HEK293 (cell line): ENCODE results near the gene COL15A1.

Experiments
- CTCF ChIA-PET: fragments of 350-600 bp; formaldehyde crosslinking; extraction: SDS; loops from one replicate; lab custom pipeline; 2021; ENCODE audit warnings: antibody characterized with exemption; lab: Yijun Ruan, JAX
- POLR2A ChIA-PET: fragments of 300-600 bp; formaldehyde crosslinking; extraction: SDS; loops from one replicate; lab custom pipeline; 2020; ENCODE audit warnings: antibody characterized with exemption, inconsistent platforms; lab: Yijun Ruan, JAX
- H3K27ac ChIP-seq: fragments of 200-500 bp; sonication (Bioruptor generic); 2 replicates; pipeline ENCODE4 v1.5.1; 2014; ENCODE audit warnings: low read depth, low read length, control low read depth, inconsistent platforms; ENCODE audit errors: extremely low read depth
- H3K36me3 ChIP-seq, 2 experiments: fragments of 200-500 bp in 1 of 2; sonication (Bioruptor generic) in 1 of 2; 1 replicate in 1 of 2; 2 replicates in 1 of 2; pipeline ENCODE4 v1.5.1; 2014 to 2017; ENCODE audit warnings: inconsistent platforms in 2 of 2, low read length in 2 of 2; ENCODE audit not compliant: control insufficient read depth in 2 of 2, insufficient read depth in 1 of 2
- H3K4me1 ChIP-seq: fragments of 200-500 bp; sonication (Bioruptor generic); 2 replicates; pipeline ENCODE4 v1.5.1; 2014; ENCODE audit warnings: mild to moderate bottlenecking, low read length, inconsistent platforms; ENCODE audit not compliant: control insufficient read depth, insufficient read depth
- H3K4me3 ChIP-seq: 2 replicates; pipeline ENCODE4 v1.5.1; 2011; ENCODE audit warnings: low read depth, mild to moderate bottlenecking, control low read depth, low read length, moderate library complexity
- H3K9me3 ChIP-seq: fragments of 200-500 bp; sonication (Bioruptor generic); 2 replicates; pipeline ENCODE4 v1.5.1; 2014; ENCODE audit warnings: low read depth, low read length, inconsistent platforms; ENCODE audit not compliant: control insufficient read depth, insufficient read depth
- BCL11B ChIP-seq: fragments of 450-650 bp; formaldehyde crosslinking; IDR thresholded peaks from 2 replicates; pipeline ENCODE4 v1.5.1; 2016; ENCODE audit warnings: low read depth, missing biosample characterization, missing genetic modification characterization
- GLIS1 ChIP-seq: fragments of 450-650 bp; formaldehyde crosslinking; IDR thresholded peaks from 2 replicates; pipeline ENCODE4 v1.5.1; 2016; ENCODE audit warnings: missing biosample characterization, missing genetic modification characterization
- KLF7 ChIP-seq: fragments of 450-650 bp; formaldehyde crosslinking; IDR thresholded peaks from 2 replicates; pipeline ENCODE4 v1.5.1; 2016; ENCODE audit warnings: missing biosample characterization, missing genetic modification characterization, borderline replicate concordance
- PRDM2 ChIP-seq: fragments of 450-650 bp; formaldehyde crosslinking; IDR thresholded peaks from 2 replicates; pipeline ENCODE4 v1.5.1; 2016; ENCODE audit warnings: missing biosample characterization, missing genetic modification characterization, borderline replicate concordance
- REPIN1 ChIP-seq: fragments of 450-650 bp; formaldehyde crosslinking; IDR thresholded peaks from 2 replicates; pipeline ENCODE4 v1.5.1; 2017; ENCODE audit warnings: missing biosample characterization, missing genetic modification characterization, low read depth
- SCRT1 ChIP-seq: fragments of 450-650 bp; formaldehyde crosslinking; IDR thresholded peaks from 2 replicates; pipeline ENCODE4 v1.5.1; 2016; ENCODE audit warnings: missing biosample characterization, missing genetic modification characterization, borderline replicate concordance
- SP7 ChIP-seq: fragments of 450-650 bp; formaldehyde crosslinking; IDR thresholded peaks from 2 replicates; pipeline ENCODE4 v1.5.1; 2016; ENCODE audit warnings: missing biosample characterization, missing genetic modification characterization
- ZBTB21 ChIP-seq: fragments of 450-650 bp; formaldehyde crosslinking; IDR thresholded peaks from 2 replicates; pipeline ENCODE4 v1.5.1; 2017; ENCODE audit warnings: missing biosample characterization, missing genetic modification characterization
- ZFP41 ChIP-seq: fragments of 450-650 bp; formaldehyde crosslinking; IDR thresholded peaks from 2 replicates; pipeline ENCODE4 v1.5.1; 2016; ENCODE audit warnings: missing biosample characterization, missing genetic modification characterization, borderline replicate concordance
- ZNF112 ChIP-seq: fragments of 450-650 bp; formaldehyde crosslinking; IDR thresholded peaks from 2 replicates; pipeline ENCODE4 v1.5.0; 2017; ENCODE audit warnings: missing biosample characterization, missing genetic modification characterization
- ZNF121 ChIP-seq: fragments of 450-650 bp; formaldehyde crosslinking; IDR thresholded peaks from 2 replicates; pipeline ENCODE4 v1.5.1; 2016; ENCODE audit warnings: missing biosample characterization, missing genetic modification characterization
- ZNF138 ChIP-seq: fragments of 450-650 bp; formaldehyde crosslinking; IDR thresholded peaks from 2 replicates; pipeline ENCODE4 v1.5.1; 2016; ENCODE audit warnings: missing biosample characterization, missing genetic modification characterization, borderline replicate concordance
- ZNF174 ChIP-seq: fragments of 450-650 bp; formaldehyde crosslinking; IDR thresholded peaks from 2 replicates; pipeline ENCODE4 v1.5.0; 2017; ENCODE audit warnings: missing biosample characterization, mild to moderate bottlenecking, missing genetic modification characterization
- ZNF23 ChIP-seq: fragments of 450-650 bp; formaldehyde crosslinking; IDR thresholded peaks from 2 replicates; pipeline ENCODE4 v1.5.1; 2016; ENCODE audit warnings: missing biosample characterization, missing genetic modification characterization, borderline replicate concordance
- ZNF341 ChIP-seq: fragments of 450-650 bp; formaldehyde crosslinking; IDR thresholded peaks from 2 replicates; pipeline ENCODE4; 2016; ENCODE audit warnings: low read depth, missing biosample characterization, missing genetic modification characterization
- ZNF560 ChIP-seq: fragments of 450-650 bp; formaldehyde crosslinking; IDR thresholded peaks from 2 replicates; pipeline ENCODE4 v1.5.1; 2017; ENCODE audit warnings: missing biosample characterization, missing genetic modification characterization, borderline replicate concordance
- ZNF747 ChIP-seq: fragments of 450-650 bp; formaldehyde crosslinking; IDR thresholded peaks from 2 replicates; pipeline ENCODE4 v1.5.1; 2016; ENCODE audit warnings: missing biosample characterization, missing genetic modification characterization
- ZNF768 ChIP-seq: fragments of 450-650 bp; formaldehyde crosslinking; IDR thresholded peaks from 2 replicates; pipeline ENCODE4 v1.5.1; 2018; ENCODE audit warnings: missing biosample characterization, mild to moderate bottlenecking, missing genetic modification characterization
- TF ChIP-seq, protein P1 (sequence below): fragments of 450-650 bp; formaldehyde crosslinking; IDR thresholded peaks from 2 replicates; pipeline ENCODE4 v1.5.1; 2016; ENCODE audit warnings: missing biosample characterization, missing genetic modification characterization, borderline replicate concordance
- TF ChIP-seq, protein P2 (sequence below): sonication (generic); formaldehyde crosslinking; IDR thresholded peaks from 2 replicates; pipeline ENCODE4 v1.8.1; 2022; ENCODE audit warnings: mild to moderate bottlenecking, moderate library complexity, missing genetic modification reagents
- TF ChIP-seq, protein P3 (sequence below): fragments of 450-650 bp; formaldehyde crosslinking; IDR thresholded peaks from 2 replicates; pipeline ENCODE4 v1.5.1; 2016; ENCODE audit warnings: missing biosample characterization, missing genetic modification characterization
- TF ChIP-seq, protein P4 (sequence below): fragments of 450-650 bp; formaldehyde crosslinking; IDR thresholded peaks from 2 replicates; pipeline ENCODE4 v1.5.1; 2016; ENCODE audit warnings: missing biosample characterization, missing genetic modification characterization

The COL15A1 gene

DNA sequence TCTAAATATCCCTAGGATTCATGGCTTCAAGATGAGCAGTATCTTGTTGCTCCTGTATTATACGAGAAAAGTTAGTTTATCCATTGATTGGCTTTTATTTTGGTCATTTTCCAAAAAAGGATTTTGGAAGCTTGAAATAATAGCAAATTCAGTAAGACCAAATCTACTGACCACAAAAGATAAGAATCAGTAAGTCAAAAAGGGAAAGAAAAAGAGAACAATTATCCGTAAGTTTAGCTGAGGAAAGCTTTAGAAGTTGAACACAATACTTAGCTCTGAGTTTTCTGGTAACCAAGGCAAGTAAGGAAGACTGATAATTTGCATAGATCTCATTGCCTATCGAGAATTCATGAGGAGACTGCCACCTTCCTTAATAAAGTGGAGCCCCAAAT lies 170.3 kb downstream of the COL15A1 start:
- no peaks in the 10 kb centered on the region for H3K9me3 ChIP-seq
- CTCF ChIA-PET = interaction anchor here (0.7 to 2.3 kb wide), 6 partner anchors 9 to 265 kb away, joined by 3 to 9 read pairs (median 4); partner anchors contain the start of gene TGFBR1
- peaks cover 7% of the 10 kb centered on the region; the same call in 1 of the 2 replicates for H3K4me1 ChIP-seq
- H3K36me3 ChIP-seq = no peaks in the 10 kb centered on the region
- TF ChIP-seq ZNF768 (no peak), ZNF174 (tag by site-specific recombination) (no peak), ZNF560 (no peak), ZNF23 (tag by site-specific recombination) (no peak), REPIN1 (tag by site-specific recombination) (no peak), ZNF121 (no peak), KLF7 (tag by site-specific recombination) (no peak), PRDM2 (tag by site-specific recombination) (no peak), SCRT1 (tag by site-specific recombination) (no peak), BCL11B (tag by site-specific recombination) (no peak), ZBTB21 (tag by site-specific recombination) (no peak), ZNF341 (no peak), SP7 (tag by site-specific recombination) (no peak), ZNF112 (no peak)
- TF ChIP-seq, protein P1, sequence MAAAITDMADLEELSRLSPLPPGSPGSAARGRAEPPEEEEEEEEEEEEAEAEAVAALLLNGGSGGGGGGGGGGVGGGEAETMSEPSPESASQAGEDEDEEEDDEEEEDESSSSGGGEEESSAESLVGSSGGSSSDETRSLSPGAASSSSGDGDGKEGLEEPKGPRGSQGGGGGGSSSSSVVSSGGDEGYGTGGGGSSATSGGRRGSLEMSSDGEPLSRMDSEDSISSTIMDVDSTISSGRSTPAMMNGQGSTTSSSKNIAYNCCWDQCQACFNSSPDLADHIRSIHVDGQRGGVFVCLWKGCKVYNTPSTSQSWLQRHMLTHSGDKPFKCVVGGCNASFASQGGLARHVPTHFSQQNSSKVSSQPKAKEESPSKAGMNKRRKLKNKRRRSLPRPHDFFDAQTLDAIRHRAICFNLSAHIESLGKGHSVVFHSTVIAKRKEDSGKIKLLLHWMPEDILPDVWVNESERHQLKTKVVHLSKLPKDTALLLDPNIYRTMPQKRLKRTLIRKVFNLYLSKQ (tag by site-specific recombination) = no peak
- POLR2A ChIA-PET = interaction anchor here (1.9 kb wide), 1 partner anchor 10 kb away, joined by 4 read pairs; the partner anchor contains the start of gene TGFBR1
- H3K27ac ChIP-seq = no peak overlapping the region
- H3K4me3 ChIP-seq = no peak overlapping the region

- POLR2A ChIA-PET = interaction anchor here (0.9 to 1.9 kb wide), 2 partner anchors 9 to 11 kb away, joined by 3 to 4 read pairs; partner anchors contain the start of gene TGFBR1
- no peak overlapping the region for H3K4me3 ChIP-seq
- H3K27ac ChIP-seq = no peak overlapping the region
- H3K36me3 ChIP-seq = no peaks in the 10 kb centered on the region
- CTCF ChIA-PET = interaction anchor here (2.3 kb wide), 1 partner anchor 49 kb away, joined by 9 read pairs; no protein-coding TSS in a partner anchor
- no peaks in the 10 kb centered on the region for H3K9me3 ChIP-seq
- peaks cover 7% of the 10 kb centered on the region; the same call in 1 of the 2 replicates for H3K4me1 ChIP-seq
- TF ChIP-seq, protein P2, sequence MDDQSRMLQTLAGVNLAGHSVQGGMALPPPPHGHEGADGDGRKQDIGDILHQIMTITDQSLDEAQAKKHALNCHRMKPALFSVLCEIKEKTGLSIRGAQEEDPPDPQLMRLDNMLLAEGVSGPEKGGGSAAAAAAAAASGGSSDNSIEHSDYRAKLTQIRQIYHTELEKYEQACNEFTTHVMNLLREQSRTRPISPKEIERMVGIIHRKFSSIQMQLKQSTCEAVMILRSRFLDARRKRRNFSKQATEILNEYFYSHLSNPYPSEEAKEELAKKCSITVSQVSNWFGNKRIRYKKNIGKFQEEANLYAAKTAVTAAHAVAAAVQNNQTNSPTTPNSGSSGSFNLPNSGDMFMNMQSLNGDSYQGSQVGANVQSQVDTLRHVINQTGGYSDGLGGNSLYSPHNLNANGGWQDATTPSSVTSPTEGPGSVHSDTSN = no peak
- TF ChIP-seq ZNF768 (no peak), ZFP41 (tag by site-specific recombination) (no peak), GLIS1 (tag by site-specific recombination) (no peak), ZNF138 (no peak), ZNF747 (no peak)
- TF ChIP-seq, protein P3, sequence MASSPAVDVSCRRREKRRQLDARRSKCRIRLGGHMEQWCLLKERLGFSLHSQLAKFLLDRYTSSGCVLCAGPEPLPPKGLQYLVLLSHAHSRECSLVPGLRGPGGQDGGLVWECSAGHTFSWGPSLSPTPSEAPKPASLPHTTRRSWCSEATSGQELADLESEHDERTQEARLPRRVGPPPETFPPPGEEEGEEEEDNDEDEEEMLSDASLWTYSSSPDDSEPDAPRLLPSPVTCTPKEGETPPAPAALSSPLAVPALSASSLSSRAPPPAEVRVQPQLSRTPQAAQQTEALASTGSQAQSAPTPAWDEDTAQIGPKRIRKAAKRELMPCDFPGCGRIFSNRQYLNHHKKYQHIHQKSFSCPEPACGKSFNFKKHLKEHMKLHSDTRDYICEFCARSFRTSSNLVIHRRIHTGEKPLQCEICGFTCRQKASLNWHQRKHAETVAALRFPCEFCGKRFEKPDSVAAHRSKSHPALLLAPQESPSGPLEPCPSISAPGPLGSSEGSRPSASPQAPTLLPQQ (tag by site-specific recombination) = no peak
- TF ChIP-seq, protein P4, sequence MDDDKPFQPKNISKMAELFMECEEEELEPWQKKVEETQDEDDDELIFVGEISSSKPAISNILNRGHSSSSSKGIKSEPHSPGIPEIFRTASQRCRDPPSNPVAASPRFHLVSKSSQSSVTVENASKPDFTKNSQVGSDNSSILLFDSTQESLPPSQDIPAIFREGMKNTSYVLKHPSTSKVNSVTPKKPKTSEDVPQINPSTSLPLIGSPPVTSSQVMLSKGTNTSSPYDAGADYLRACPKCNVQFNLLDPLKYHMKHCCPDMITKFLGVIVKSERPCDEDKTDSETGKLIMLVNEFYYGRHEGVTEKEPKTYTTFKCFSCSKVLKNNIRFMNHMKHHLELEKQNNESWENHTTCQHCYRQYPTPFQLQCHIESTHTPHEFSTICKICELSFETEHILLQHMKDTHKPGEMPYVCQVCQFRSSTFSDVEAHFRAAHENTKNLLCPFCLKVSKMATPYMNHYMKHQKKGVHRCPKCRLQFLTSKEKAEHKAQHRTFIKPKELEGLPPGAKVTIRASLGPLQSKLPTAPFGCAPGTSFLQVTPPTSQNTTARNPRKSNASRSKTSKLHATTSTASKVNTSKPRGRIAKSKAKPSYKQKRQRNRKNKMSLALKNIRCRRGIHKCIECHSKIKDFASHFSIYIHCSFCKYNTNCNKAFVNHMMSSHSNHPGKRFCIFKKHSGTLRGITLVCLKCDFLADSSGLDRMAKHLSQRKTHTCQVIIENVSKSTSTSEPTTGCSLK (tag by site-specific recombination) = no peak
Measured at GRCh38 chr9:99114846-99115500, 171.3 kb downstream of the COL15A1 start.
